ENCODE measurements around the gene KIF6. TPM values are rescaled to one million over a fixed set of nuclear protein-coding genes. Genes with fewer than 3 reads are reported as not detected.

Gene KIF6
- total RNA-seq, 1 donor = 0.27 TPM

DNA sequence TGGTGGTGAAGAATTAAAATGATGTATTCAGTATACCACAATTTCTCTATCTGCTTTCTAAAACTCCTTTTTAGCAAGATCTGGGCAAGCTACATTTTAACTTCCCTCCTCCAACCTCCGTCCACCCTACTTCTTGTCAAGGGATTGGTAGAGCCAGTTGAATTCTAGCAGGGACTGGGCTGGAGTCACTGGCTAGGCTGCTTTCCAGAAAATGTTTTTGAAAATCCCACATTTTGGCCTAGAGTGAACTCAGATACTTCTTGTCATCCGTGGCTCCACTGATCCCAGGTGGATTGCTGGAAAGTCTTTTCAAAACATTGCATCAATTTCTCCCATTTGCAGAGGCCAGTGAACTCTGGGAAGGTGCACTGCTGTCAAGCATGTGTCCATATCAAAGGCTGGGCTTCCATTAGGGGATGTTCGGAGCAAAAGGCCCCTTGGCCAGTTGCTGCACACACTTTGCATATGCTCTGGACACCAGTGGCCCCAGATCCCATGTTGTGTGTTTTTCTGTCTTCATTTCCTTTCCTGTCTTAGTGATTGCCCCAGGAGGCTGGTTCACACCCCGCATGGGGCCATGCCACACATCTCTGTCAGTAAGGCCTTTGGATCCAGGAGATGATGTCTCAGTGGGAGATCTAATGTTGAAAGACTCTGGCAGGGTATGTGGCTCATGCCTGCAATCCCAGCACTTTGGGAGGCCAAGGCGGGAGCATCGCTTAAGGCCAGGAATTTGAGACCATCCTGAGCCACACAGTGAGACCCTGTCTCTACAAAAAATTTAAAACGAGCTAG, 391.4 kb downstream of the KIF6 start:
- TF ChIP-seq, protein P1, sequence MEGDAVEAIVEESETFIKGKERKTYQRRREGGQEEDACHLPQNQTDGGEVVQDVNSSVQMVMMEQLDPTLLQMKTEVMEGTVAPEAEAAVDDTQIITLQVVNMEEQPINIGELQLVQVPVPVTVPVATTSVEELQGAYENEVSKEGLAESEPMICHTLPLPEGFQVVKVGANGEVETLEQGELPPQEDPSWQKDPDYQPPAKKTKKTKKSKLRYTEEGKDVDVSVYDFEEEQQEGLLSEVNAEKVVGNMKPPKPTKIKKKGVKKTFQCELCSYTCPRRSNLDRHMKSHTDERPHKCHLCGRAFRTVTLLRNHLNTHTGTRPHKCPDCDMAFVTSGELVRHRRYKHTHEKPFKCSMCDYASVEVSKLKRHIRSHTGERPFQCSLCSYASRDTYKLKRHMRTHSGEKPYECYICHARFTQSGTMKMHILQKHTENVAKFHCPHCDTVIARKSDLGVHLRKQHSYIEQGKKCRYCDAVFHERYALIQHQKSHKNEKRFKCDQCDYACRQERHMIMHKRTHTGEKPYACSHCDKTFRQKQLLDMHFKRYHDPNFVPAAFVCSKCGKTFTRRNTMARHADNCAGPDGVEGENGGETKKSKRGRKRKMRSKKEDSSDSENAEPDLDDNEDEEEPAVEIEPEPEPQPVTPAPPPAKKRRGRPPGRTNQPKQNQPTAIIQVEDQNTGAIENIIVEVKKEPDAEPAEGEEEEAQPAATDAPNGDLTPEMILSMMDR (IDR thresholded peaks at IDR 0.05; ENCODE audit: insufficient read depth, low read length) = no peak
- no peak for DNase-seq (ENCODE audit: low read depth)
- no peak overlapping the region for H3K4me3 ChIP-seq (ENCODE audit: low read depth, low read length)

GRCh38 chr6:39330476-39330875, 394.7 kb downstream of the KIF6 start:
- TF ChIP-seq, protein P1 (IDR thresholded peaks at IDR 0.05; ENCODE audit: insufficient read depth, low read length) = no peak
- DNase-seq (ENCODE audit: low read depth) = no peak
- no peak overlapping the region for H3K4me3 ChIP-seq (ENCODE audit: low read depth, low read length)

- no peak overlapping the region for H3K4me3 ChIP-seq (ENCODE audit: low read depth, low read length)
- DNase-seq (ENCODE audit: low read depth) = no peak
- TF ChIP-seq, protein P1 (IDR thresholded peaks at IDR 0.05; ENCODE audit: insufficient read depth, low read length) = no peak
Observed at GRCh38 chr6:39330057-39330456, 395.2 kb downstream of the KIF6 start.

- no peak overlapping the region for H3K4me3 ChIP-seq (ENCODE audit: low read depth, low read length)
- DNase-seq (ENCODE audit: low read depth) = no peak
- TF ChIP-seq, protein P1 (IDR thresholded peaks at IDR 0.05; ENCODE audit: insufficient read depth, low read length) = no peak
Observed at GRCh38 chr6:39328066-39328465, 397.1 kb downstream of the KIF6 start.

DNA sequence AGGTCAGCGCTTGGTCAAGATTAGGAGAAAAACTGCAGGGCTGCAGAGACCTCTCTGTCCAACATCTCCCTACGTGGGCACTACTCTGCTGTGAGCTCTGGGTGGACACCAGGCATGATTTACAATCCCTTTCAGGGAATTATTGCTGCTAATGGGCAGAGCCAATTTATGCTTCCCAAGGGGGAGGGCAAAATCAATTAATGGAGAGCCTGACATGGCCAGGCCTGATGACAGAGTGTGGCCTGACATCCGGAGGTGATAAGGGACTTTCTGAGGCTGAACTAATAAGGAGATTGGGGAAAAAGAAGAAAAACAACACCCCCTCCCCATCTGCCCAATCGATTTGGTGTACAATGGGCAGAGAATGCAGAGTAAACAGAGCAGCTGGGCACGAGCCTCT, 397.7 kb downstream of the KIF6 start:
- DNase-seq (ENCODE audit: low read depth) = no peak
- no peak overlapping the region for H3K4me3 ChIP-seq (ENCODE audit: low read depth, low read length)
- TF ChIP-seq, protein P1 (IDR thresholded peaks at IDR 0.05; ENCODE audit: insufficient read depth, low read length) = no peak

DNA sequence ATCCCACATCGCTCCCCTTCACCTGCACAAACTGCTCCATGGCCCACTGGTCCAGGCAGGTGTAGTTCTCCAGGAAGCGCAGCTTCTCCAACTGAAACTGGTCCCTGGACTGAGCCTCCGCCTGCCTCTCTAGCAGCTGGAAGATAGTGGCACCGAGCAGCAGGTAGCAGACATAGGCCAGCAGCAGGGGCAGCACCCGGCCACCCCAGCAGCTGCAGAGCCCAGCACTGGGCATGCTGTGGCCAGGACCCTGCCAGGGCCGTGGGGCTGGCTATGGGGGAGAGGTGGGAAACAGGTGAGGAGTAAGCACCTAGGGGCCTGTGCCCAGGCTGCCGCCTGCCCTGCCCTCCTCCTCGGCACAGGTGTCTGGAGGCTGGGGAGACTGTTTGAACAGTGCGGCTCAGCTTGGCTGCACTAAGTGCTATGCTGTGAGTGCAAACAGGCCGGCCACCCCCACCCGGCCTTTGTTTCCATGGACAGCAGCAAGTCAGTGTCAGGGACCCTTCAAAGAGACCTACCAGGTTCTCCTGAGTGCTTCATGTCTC, 402.8 kb downstream of the KIF6 start, which contains the start of gene KCNK16:
KCNK16 (minus strand) TSS at position 397 of the 545 bp plus-strand sequence; CDS start at position 235, 162 bp downstream.
- TF ChIP-seq, protein P1 (IDR thresholded peaks at IDR 0.05; ENCODE audit: insufficient read depth, low read length) = no peak
- no peak within 1 kb of the TSS for H3K4me3 ChIP-seq (ENCODE audit: low read depth, low read length)

More for the DNA sequence above, 402.8 kb downstream of the KIF6 start, which contains the start of gene KCNK16:
- DNase-seq (ENCODE audit: low read depth) = no peak

Data from fibroblast of the aortic adventitia (primary cell).